Natural killer cell treated with Interleukin-12 subunit alpha and Interleukin-12 subunit beta and Interleukin-15 and Interleukin-18, amount 100 ng/mL, for 72 hours (primary cell): ENCODE measurements around the gene ANKRD63. TPM values are rescaled to one million over a fixed set of nuclear protein-coding genes. Genes with fewer than 3 reads are reported as not detected.

Experiments used
- ATAC-seq, 2 donors: fragments of 150-1000 bp; cut with Tn5 transposase in 1 of 2; sonication (Bioruptor Pico), chemical (Tn5 transposase) in 1 of 2; 2 replicates each; pipeline ENCODE4 v1.10.0; 2021
- DNase-seq: peaks from one replicate; pipeline ENCODE4 v3.0.0; 2022; ENCODE audit warnings: low spot score
- H3K27ac Mint-ChIP-seq, 2 donors: 1 replicate in 1 of 2; 2 replicates in 1 of 2; pipeline ENCODE4 v1.8.0; 2022; ENCODE audit warnings: mixed read lengths in 2 of 2, mild to moderate bottlenecking in 1 of 2, moderate library complexity in 1 of 2
- H3K27me3 Mint-ChIP-seq, 2 donors: 1 replicate in 1 of 2; 2 replicates in 1 of 2; pipeline ENCODE4 v1.8.0; 2022; ENCODE audit warnings: mixed read lengths in 2 of 2
- H3K36me3 Mint-ChIP-seq: one replicate; pipeline ENCODE4 v1.8.0; 2022; ENCODE audit warnings: mixed read lengths
- H3K4me1 Mint-ChIP-seq, 2 donors: 1 replicate in 1 of 2; 2 replicates in 1 of 2; pipeline ENCODE4 v1.8.0; 2022; ENCODE audit warnings: low read depth in 2 of 2, mixed read lengths in 2 of 2, mild to moderate bottlenecking in 1 of 2
- H3K4me3 Mint-ChIP-seq: one replicate; pipeline ENCODE4 v1.8.0; 2022; ENCODE audit warnings: mixed read lengths
- H3K9me3 Mint-ChIP-seq: 2 replicates; pipeline ENCODE4 v1.8.0; 2022; ENCODE audit warnings: mixed read lengths
- total RNA-seq, 2 donors: library from RNA; stranded (reverse); gene quantifications; one replicate each; pipeline ENCODE4 v1.2.3, GENCODE V29; 2022

The ANKRD63 gene
- total RNA-seq, 2 donors from 2014 or later: not detected

DNA sequence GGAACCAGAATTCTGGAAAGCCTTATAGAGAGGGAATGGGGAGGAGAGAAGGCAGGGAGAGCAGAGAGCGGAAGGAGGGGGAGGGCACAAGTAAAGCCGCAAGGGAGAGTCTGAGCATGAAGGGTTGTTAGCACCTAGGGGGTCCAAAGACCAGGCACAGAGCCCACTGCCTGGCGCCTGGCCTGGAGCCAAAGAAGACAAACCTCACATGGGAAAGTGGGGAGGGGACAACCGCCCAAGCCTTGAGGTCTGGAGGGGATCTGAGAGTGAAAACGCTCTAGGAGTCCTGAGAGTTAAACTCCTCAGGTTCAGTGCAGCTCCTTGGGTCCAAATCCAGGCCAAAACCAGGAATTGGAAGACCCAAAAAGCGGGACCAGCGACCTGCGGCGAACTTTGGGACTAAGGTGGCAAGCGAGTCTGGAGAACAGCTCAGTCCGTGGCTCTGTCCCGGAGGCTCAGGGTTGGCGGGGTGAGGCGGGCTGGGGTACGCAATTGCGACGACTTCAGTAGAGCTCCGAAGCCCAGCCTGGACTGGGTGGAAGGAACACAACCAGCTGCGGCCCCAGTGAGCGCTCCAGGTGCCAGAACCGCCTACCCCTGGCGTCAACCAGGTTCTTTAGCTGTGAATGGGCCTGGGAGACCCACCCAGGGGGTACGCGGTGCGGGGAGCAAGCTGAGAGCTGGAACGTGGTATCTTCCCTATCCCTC, 39.8 kb upstream of the ANKRD63 start:
- H3K36me3 Mint-ChIP-seq: no peaks in the 10 kb centered on the region
- no peak for DNase-seq
- ATAC-seq: no peak

DNA sequence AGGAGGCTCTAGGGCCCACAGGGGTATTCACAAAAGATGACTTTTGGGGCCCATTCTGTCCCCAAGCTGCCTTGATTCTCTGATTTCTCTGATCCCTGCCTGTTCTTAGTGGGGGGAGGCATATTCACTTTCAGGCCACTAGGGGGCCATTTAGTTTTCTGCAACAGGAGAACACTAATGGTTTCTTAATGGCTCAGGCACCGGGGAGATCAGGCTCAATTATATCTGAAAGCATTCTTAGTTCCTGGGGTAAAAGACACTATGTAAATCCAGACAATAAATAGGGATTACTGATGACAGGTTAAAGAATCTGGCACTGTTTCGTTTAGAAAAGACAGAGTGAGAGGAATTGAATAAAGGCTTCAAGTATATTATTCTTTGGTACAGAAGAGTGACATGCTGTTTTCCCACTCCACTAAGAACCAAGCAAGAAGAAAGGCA, 38.1 kb upstream of the ANKRD63 start:
- DNase-seq: no peak
- peak overlapping the region; percentile 44 for H3K4me3 Mint-ChIP-seq
- no peaks in the 10 kb centered on the region for H3K27me3 Mint-ChIP-seq
- H3K4me1 Mint-ChIP-seq: peaks cover 22 to 28% of the 10 kb centered on the region in 2 donors
- H3K36me3 Mint-ChIP-seq: no peaks in the 10 kb centered on the region
- no peaks in the 10 kb centered on the region for H3K9me3 Mint-ChIP-seq
- peak overlapping the region in 1 of 2 donors; percentile 9 for H3K27ac Mint-ChIP-seq
- ATAC-seq: no peak

More for the DNA sequence above, 39.8 kb upstream of the ANKRD63 start:
- peak overlapping the region; percentile 85 for H3K4me3 Mint-ChIP-seq
- H3K4me1 Mint-ChIP-seq: peaks cover 32 to 44% of the 10 kb centered on the region in 2 donors
- peak overlapping the region in 1 of 2 donors; percentile 63 for H3K27ac Mint-ChIP-seq
- H3K27me3 Mint-ChIP-seq: no peaks in the 10 kb centered on the region
- H3K9me3 Mint-ChIP-seq: no peaks in the 10 kb centered on the region

DNA sequence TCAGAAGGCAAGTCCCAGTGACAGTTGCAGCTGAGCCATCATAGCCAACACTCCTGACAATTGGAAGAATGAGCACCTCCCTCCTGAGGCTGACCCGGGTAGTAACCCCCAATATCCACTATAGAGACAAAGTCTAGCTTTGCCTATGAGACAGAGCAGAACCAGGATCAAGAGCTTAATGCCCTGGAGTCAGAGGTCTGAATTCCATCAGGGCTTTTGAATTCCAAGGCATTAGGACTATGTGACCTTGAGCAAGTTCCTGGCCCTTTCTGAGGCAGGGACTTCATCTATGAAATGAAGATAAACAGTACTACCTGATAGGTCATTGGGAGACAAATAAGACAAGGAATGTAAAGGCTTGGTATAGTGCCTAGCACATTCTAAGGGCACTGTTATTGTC, 37.5 kb upstream of the ANKRD63 start:
- no peak for ATAC-seq

DNA sequence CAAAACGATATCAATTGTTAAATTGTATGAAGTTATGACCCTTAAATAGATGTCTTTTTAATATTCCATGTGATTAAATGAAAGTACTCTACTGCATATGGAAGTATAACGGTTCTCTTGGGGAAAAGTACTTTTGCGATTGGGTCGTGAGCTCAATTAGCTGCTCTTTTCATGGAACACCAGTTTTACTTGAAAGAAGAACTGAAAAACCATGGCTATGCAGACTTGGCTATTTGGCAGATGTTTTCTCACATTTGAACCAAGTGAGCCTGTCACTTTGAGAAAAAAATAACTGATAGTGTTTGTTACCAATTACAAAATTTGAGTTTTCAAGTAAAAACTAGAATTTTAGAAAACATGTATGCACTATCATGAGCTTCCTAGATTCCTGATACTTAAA, 34.7 kb upstream of the ANKRD63 start:
- Mint-ChIP-seq H3K27me3 (no peaks in the 10 kb centered on the region), H3K4me1 (peaks cover 35 to 36% of the 10 kb centered on the region in 2 donors)
- no peak for ATAC-seq

More for the DNA sequence above, 37.5 kb upstream of the ANKRD63 start:
- H3K27ac Mint-ChIP-seq: no peak overlapping the region
- H3K27me3 Mint-ChIP-seq: no peaks in the 10 kb centered on the region
- no peak overlapping the region for H3K4me3 Mint-ChIP-seq
- no peaks in the 10 kb centered on the region for H3K36me3 Mint-ChIP-seq
- peaks cover 27 to 28% of the 10 kb centered on the region in 2 donors for H3K4me1 Mint-ChIP-seq
- DNase-seq: no peak
- H3K9me3 Mint-ChIP-seq: no peaks in the 10 kb centered on the region

DNA sequence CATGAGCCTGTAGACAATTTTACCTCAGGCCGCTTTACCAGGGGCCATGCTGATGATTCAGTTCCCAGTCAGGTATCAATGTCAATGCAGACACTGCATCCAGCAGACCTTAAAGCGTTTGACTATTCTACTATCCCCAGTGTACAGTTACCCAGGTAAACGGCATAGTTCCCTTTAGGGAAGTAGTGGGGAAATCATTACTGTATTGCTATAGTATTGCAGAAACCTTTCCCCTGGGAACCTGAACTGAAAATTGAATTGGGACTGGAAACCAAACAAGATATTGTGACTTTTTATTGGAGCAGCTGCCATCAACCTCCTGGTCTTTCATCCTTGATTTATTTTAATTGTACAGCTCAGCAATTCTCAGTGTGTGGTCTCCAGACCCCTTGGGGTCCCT, 34.1 kb upstream of the ANKRD63 start:
- ATAC-seq (no peak), DNase-seq (no peak)
- Mint-ChIP-seq H3K27ac (no peak overlapping the region), H3K36me3 (no peaks in the 10 kb centered on the region), H3K4me1 (peaks cover 34 to 35% of the 10 kb centered on the region in 2 donors), H3K27me3 (no peaks in the 10 kb centered on the region), H3K9me3 (no peaks in the 10 kb centered on the region), H3K4me3 (no peak overlapping the region)

More for the DNA sequence above, 34.7 kb upstream of the ANKRD63 start:
- Mint-ChIP-seq H3K36me3 (no peaks in the 10 kb centered on the region), H3K27ac (no peak overlapping the region), H3K9me3 (no peaks in the 10 kb centered on the region), H3K4me3 (no peak overlapping the region)
- no peak for DNase-seq

DNA sequence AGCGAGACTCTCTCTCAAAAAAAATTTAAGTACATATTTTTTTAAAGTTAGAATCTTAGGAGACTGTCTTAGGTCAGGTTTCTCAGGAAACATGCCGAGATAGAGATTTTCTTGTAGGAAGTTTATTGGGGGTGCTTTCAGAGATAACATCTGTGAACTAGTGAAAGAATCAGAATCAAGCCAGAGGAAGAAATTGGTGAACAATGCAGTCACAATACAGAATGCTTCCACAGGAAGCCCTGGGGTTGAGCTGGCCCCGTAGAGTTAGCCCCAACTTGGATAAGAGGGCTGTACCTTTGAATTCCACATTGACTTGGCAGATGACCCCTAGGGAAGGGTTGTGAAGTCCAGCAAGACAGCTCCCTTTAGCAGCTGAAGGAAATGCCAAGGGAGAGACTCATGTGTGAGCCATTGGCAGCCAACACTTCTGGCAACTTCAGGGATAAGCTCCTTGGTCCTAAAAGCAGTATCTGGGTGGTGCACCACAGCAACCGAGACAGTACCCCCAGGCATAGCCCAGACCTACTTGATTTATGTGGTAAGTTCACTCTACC, 31.9 kb upstream of the ANKRD63 start:
- ATAC-seq (no peak), DNase-seq (no peak)
- Mint-ChIP-seq H3K27me3 (no peaks in the 10 kb centered on the region), H3K4me3 (no peak overlapping the region), H3K36me3 (no peaks in the 10 kb centered on the region), H3K4me1 (peaks cover 30 to 31% of the 10 kb centered on the region in 2 donors), H3K9me3 (no peaks in the 10 kb centered on the region), H3K27ac (no peak overlapping the region)

DNA sequence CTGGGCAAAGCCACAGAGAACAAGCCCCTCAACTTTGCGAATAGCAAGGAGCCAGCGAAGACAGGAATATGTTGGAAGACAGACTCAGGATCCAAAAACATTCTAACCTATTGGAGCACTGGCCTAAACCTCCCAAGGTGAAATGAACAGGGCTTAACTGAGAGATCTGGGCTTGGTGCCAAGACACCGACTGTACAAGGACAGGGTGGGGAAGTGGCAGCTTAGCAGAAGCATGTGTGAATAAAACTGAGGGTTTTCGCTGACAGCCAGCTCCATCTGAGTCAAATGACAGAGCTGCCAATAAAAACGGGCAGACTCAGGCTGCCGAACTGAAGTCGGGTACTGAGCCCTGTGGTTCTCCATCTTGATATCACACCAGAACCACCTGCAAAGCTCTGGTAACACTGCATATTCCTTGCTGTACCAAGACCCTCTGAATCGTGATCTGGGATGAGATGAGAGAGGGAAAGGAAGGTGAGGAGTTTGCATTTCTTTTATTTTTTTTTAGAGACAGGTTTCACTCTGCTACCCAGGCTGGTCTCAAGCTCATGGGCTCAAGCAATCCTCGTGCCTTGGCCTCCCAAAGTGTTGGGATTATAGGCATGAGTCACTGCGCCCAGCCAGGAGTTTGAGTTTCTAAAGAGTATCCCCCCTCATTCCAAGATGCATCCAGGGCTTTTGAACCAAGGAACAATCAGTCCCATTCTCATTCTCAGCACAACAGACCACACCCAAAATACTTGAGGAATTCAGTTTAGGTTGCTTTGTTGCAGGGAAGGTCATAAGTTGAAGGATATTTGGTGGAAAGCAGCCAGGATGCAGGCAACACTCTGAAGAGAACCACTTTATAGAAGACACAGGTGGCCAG, 30.9 kb upstream of the ANKRD63 start:
- ATAC-seq: peak in 1 of 2 donors; percentile 63
- peaks cover 38 to 40% of the 10 kb centered on the region in 2 donors for H3K4me1 Mint-ChIP-seq
- H3K27me3 Mint-ChIP-seq: no peaks in the 10 kb centered on the region

DNA sequence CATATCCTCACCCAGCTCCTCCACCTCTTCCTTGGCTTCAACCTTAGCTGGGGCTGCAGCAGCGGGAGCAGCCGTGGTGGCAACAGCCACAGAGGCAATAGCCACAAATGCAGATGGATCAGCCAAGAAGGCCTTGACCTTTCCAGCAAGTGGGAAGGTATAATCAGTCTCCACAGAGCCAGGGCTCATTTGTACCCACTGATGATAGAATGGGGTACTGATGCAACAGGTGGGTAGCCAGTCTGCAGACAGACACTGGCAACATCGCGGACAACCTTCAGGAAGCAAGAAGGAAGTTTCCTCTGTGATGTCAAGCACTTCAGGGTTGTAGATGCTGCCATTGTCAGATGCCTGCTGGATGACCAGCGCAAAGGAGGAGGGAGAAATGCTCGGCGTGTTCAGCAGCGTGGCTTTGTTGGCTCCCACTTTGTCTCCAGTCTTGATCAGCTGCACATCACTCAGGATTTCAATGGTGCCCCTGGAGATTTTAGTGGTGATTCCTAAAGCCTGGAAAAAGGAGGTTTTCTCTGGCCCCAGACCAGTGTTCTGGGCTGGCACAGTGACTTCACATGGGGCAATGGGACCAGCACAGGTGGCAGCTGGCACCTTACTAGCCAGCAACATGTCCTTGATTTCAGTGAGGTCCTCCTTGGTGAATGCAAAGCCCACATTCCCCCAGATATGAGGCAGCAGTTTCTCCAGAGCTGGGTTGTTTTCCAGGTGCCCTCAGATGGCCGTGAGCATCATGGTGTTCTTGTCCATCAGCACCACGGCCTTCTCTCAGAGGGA, 29.7 kb upstream of the ANKRD63 start:
- no peak for ATAC-seq
- Mint-ChIP-seq H3K4me3 (no peak overlapping the region), H3K27ac (no peak overlapping the region), H3K36me3 (no peaks in the 10 kb centered on the region), H3K27me3 (no peaks in the 10 kb centered on the region), H3K9me3 (no peaks in the 10 kb centered on the region), H3K4me1 (peaks cover 43 to 45% of the 10 kb centered on the region in 2 donors)
- peak; percentile 55 for DNase-seq

More for the DNA sequence above, 30.9 kb upstream of the ANKRD63 start:
- peak; percentile 63 for DNase-seq
- Mint-ChIP-seq H3K9me3 (no peaks in the 10 kb centered on the region), H3K4me3 (peak overlapping the region; percentile 67), H3K27ac (peak overlapping the region; percentile 65 to 76), H3K36me3 (no peaks in the 10 kb centered on the region)

DNA sequence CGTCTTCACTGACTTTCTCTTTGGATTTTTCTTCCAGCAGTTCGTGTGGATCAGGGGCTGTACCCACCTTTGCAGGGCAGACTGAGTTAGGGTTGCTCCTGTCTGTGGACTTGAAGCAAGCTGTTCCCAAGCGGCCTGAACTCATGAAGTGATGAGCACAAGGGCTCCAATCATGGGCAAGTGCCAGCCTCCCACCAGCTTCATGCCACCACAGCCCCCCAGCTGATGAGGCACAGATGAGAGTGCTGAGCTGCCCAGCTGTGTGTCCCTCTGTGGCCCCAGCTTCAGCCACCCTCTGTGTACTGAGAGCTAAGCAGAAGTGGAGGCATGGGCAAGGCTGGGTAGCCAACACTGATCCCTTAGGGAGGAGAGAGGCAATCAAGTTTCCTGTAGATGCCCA, 28.1 kb upstream of the ANKRD63 start:
- H3K4me3 Mint-ChIP-seq: no peak overlapping the region
- peaks cover 52 to 55% of the 10 kb centered on the region in 2 donors for H3K4me1 Mint-ChIP-seq
- no peaks in the 10 kb centered on the region for H3K36me3 Mint-ChIP-seq
- no peaks in the 10 kb centered on the region for H3K27me3 Mint-ChIP-seq
- H3K27ac Mint-ChIP-seq: peak overlapping the region in 1 of 2 donors; percentile 39
- H3K9me3 Mint-ChIP-seq: no peaks in the 10 kb centered on the region
- peak; percentile 13 for DNase-seq
- ATAC-seq: no peak

DNA sequence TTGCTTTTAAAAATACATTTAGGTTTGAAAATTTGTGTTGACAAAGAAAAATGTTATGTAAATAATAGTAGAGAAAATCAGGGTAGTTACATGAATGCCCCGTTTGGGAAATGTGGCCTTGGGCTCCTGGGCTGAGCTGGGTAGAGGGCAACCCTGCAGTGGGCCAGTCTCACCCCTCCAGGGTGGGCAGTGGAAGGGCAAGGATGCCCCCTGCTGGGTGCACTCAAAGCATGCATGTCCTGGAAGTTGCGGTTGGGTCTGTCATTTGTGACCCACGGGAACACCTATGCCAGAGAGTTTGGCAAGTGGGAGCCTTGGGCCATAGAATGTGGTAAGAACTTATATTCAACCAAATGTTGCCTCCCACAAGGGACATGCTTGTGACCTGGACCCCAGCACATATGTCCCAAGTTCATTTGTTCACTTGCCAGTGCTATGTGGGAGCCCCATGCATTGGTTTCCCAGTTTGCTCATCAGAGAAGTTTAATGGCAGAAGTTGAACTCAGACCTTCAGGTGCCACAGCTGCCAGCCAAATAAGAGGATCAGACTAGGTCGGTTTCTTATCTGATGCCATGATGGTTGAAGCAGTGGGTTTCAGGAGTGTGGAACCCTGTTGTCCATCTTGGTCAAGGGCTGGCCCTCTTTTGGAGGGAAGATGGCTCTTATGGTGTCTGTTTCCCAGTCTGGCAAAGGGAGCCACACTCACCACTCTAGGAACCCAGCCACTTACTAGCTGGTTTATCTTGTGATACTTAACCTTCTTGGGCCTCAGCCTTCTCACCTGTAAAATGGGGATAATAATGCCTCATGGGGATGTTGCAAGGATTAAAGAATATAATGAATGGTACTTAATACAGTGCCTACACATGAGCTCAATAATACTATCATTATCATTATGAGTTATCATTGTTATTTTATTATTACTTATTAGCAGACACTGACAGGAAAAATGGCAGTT, 27.4 kb upstream of the ANKRD63 start:
- Mint-ChIP-seq H3K27ac (peak overlapping the region; percentile 92 to 96), H3K9me3 (no peaks in the 10 kb centered on the region), H3K36me3 (no peaks in the 10 kb centered on the region), H3K27me3 (no peaks in the 10 kb centered on the region), H3K4me1 (peaks cover 47 to 50% of the 10 kb centered on the region in 2 donors), H3K4me3 (peak overlapping the region; percentile 87)
- DNase-seq (peak; percentile 74), ATAC-seq (peak; percentile 35 to 43)

DNA sequence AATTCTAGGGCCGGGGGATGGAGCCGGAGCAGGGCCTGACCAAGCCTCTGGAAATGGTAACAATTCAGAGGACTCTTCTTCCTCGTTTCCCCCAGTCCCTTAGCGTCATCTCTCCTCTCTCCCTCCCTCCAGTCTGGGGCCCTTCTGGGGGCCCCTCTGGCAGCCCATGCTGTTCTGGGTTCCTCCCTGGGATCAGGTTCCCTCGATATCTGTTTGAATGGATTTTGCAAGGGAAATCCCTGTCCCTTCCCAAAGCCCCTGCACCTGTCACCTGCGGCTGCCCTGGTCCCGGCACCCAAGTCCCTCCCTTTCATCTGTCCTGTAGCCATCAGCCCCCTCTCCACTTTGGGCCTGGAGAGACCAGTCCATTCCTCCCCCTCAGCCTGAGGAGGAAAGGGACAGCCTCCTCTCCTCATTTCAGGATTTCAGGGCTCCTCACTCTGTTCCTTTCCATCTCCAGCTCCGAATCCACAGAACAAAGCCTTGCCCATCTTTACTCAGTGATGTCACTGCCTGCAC, 26.5 kb upstream of the ANKRD63 start:
- H3K27ac Mint-ChIP-seq: peak overlapping the region; percentile 92 to 96
- no peaks in the 10 kb centered on the region for H3K27me3 Mint-ChIP-seq

More for the DNA sequence above, 26.5 kb upstream of the ANKRD63 start:
- Mint-ChIP-seq H3K4me1 (peaks cover 52 to 53% of the 10 kb centered on the region in 2 donors), H3K36me3 (no peaks in the 10 kb centered on the region), H3K4me3 (peak overlapping the region; percentile 87), H3K9me3 (no peaks in the 10 kb centered on the region)
- ATAC-seq (no peak), DNase-seq (no peak)
